Measurements from ENCODE around the gene ABT1.
"Not testable (repeated sequence)": the region's sequence is repeated elsewhere in the genome, so short reads cannot be mapped to it uniquely, and the experiment has no call there.

Gene ABT1

GRCh38 chr6:26596579-26597388 lies at the start of gene ABT1:
TSS of gene ABT1 (plus strand) at chr6:26596953. CDS start at chr6:26596983, 30 bp downstream.
- DNase-seq (ENCODE audit: insufficient read length, low spot score) (peak; percentile 89), FAIRE-seq (peak; percentile 98)
- peak; percentile 76 for TF ChIP-seq POLR2A (IDR thresholded peaks at IDR 0.05; ENCODE audit: low read depth, low read length)

GRCh38 chr6:26547363-26547762 lies 49.4 kb upstream of the ABT1 start:
- FAIRE-seq; DNase-seq (ENCODE audit: insufficient read length, low spot score): not testable (repeated sequence)

- DNase-seq (ENCODE audit: insufficient read length, low spot score) (no peak), FAIRE-seq (no peak)
- TF ChIP-seq POLR2A (IDR thresholded peaks at IDR 0.05; ENCODE audit: low read depth, low read length): no peak
These were observed 46.3 kb upstream of the ABT1 start for GRCh38 chr6:26550250-26550993.

DNA sequence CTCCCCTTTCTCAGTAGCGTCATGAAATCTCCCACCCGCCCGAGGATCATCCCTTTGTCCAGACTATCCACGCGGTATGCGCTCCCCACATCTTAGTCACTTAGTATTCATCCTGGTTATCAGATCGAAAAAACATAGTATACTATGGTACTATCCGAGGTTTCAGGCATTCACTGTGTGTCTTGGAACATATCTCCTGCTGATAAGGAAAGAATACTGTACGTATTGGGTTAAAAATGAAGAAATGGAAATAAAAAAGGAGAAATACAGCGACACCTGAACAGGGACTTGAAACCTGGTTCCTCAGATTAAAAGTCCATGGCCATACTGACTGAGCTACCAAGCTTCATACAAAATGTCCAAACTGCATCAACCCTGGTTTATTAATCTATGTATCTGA lies 44.5 kb upstream of the ABT1 start:
- TF ChIP-seq POLR2A (IDR thresholded peaks at IDR 0.05; ENCODE audit: low read depth, low read length): no peak
- FAIRE-seq (no peak), DNase-seq (ENCODE audit: insufficient read length, low spot score) (no peak)

DNA sequence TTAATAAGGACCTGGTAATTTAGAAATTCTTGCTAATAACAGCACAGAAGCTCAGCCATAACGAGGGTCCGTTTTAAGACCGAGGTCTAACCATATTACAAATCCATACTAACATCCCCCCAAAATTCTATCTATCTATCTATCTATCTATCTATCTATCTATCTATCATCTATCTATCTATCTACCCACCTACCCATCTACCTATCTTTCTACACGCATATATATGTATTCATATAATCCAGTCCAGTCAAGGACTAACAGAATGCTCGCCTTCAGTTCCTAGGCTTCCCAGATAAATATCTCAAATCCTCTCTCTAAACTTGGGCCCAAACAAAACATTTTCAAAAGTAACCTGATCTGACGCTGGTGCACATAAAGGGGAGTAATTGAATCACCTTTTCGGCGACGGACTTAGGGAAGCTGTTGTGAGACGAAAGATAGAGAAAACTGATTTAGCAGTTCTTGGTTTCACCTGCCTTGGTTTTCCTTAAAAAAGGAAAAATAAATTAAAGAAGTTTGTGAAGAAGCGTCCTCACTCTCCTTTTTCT lies 44.0 kb upstream of the ABT1 start:
- FAIRE-seq: peak; percentile 11
- no peak for DNase-seq (ENCODE audit: insufficient read length, low spot score)
- TF ChIP-seq POLR2A (IDR thresholded peaks at IDR 0.05; ENCODE audit: low read depth, low read length): no peak

DNA sequence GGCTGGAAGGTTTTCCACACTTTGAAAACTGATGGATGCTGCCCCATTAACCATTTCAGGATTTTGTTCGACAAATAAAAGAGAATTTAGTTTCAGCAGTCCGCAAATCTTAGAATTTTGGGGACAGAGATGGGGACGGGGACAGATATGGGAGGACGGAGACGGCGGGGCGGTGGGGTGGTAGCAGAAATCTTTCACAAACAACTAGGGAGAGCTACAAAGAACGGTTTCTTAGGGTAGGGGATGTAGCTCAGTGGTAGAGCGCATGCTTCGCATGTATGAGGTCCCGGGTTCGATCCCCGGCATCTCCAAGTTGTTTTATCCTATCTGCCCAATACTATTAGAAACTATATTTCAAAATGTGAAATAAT lies 43.5 kb upstream of the ABT1 start:
- FAIRE-seq: peak; percentile 72
- no peak for TF ChIP-seq POLR2A (IDR thresholded peaks at IDR 0.05; ENCODE audit: low read depth, low read length)
- DNase-seq (ENCODE audit: insufficient read length, low spot score): no peak

- TF ChIP-seq POLR2A (IDR thresholded peaks at IDR 0.05; ENCODE audit: low read depth, low read length): no peak
- DNase-seq (ENCODE audit: insufficient read length, low spot score) (no peak), FAIRE-seq (peak; percentile 93)
These were observed 42.9 kb upstream of the ABT1 start for GRCh38 chr6:26553635-26554446.

DNA sequence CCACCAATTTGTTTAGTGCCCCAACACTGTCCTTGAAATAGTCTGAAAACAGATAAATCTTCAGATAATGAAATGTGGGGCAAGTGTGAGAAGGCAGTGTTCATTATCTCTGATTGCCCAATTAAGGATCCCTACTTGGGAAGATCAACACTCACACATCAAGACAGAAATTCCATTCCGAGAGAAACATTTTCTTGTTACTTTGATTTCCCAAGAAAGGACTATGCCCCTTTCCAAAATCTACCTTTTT lies 42.4 kb upstream of the ABT1 start:
- no peak for TF ChIP-seq POLR2A (IDR thresholded peaks at IDR 0.05; ENCODE audit: low read depth, low read length)
- FAIRE-seq (no peak), DNase-seq (ENCODE audit: insufficient read length, low spot score) (no peak)

DNA sequence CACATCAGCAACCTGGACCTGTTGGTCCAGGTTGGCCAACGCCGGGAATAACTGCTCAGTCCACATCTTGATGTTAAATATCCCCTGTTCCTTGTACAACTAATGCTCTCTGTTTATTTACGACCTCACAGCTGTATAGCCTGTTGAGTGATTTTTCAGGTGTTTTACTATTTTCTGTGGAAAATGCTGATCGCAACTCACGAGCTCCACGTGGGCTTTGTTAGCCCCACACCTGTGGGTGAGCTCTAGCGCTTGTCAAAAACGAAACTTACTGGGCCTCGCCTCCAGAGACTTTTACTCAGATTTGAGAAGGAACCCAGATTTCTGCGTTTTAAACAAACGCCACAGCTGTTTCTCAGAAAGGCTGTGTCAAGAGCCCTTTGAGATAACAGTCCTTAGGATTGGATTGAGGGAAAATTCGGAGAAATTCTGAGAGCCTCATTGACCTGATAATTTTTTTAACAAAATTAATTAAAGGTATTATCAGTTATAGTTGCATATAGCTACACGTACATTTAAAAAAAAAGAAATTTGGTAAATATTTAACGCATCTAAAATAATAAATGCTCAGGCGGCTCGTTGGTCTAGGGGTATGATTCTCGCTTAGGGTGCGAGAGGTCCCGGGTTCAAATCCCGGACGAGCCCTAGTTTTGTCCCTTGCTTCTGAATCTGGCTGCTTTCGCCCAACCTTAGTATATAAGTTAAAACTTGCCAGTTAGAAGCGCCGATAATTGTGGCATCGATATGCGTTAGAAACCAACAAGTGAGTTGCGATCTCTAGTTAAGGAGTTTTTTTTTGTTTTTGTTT lies 41.9 kb upstream of the ABT1 start:
- FAIRE-seq: peak; percentile 41
- no peak for DNase-seq (ENCODE audit: insufficient read length, low spot score)
- no peak for TF ChIP-seq POLR2A (IDR thresholded peaks at IDR 0.05; ENCODE audit: low read depth, low read length)

DNA sequence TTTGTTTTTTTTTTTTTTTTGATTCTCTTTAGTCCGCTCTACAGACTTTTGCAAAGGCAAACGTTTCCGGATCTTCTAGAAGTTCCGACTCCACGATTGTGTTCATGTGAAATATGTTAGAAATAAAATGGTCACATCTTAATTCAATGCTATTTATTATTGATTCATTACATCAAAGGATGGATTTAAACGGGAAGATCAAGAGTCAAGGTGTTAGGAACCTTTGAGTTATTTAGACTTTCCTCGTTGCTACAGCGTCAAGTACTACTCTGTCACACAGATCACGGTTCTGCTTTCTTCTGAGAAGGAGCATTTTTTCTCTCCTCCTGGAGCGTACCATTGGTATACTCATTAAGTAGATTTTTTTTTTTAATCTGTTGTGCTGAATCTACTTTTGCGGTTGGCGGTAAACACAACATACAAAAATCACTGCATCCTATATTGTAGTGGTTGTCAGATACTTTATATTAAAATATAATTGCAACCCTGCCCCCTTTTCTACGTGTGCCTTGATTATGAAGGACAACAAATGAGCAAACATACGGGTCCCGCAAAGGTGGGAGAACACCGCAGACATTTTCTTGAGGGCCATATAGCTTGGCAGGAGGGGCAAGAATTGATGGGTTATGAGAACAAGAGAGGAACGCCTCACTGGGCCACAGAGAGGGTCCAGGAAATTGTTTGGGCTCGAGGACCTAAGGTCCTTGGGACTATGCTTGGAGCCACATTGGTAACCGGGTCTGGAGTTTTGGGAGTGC lies 41.1 kb upstream of the ABT1 start:
- TF ChIP-seq POLR2A (IDR thresholded peaks at IDR 0.05; ENCODE audit: low read depth, low read length): no peak
- DNase-seq (ENCODE audit: insufficient read length, low spot score) (no peak), FAIRE-seq (no peak)

DNA sequence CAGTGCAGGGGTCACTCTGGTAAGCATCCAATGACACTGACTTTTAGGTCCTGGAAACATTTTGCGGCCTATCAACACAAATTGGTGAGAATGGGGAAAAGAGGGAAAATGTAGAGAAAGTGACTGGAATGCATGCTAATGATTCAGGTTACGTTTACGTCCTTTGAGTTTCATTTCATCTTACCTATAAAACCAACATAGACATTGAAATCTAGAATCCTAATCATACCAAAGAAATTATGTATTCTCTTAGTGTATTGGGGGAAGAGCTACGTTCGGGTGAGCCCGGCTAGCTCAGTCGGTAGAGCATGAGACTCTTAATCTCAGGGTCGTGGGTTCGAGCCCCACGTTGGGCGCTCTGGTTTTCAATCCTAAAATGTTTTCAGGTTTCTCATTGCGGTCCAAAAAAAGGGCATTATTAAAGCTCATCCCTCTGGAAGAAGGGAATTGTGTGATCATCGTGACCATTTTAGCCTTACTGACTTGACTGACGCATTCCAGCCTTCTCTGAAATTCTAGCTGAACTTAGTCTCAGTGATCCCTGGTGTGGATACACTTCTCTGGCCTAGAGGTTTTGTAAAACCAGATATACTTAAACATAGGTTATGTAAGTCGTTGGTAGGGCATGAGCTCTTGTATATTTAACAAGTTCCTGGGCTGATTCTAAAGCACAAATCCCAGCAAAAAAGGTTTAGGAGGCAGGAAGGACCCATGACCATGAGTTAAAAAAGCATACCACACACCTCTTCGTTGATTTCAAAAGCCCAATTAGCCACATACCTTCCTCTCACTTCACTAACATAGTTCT lies 40.3 kb upstream of the ABT1 start:
- FAIRE-seq (peak; percentile 92), DNase-seq (ENCODE audit: insufficient read length, low spot score) (no peak)
- TF ChIP-seq POLR2A (IDR thresholded peaks at IDR 0.05; ENCODE audit: low read depth, low read length): no peak
